CD8-positive, alpha-beta memory T cell (primary cell): ENCODE measurements around the gene YIF1A. TPM values are rescaled to one million over a fixed set of nuclear protein-coding genes. Genes with fewer than 3 reads are reported as not detected.

Experiments used
- CTCF ChIA-PET: fragments of 350-600 bp; sonication (Branson Sonifier 250); formaldehyde crosslinking; loops from one replicate; lab custom pipeline; 2021; ENCODE audit warnings: antibody characterized with exemption; lab: Charles Lee
- POLR2A ChIA-PET: fragments of 350-600 bp; sonication (Branson Sonifier 250); formaldehyde crosslinking; loops from one replicate; lab custom pipeline; 2021; ENCODE audit warnings: antibody characterized with exemption; lab: Charles Lee
- DNase-seq, 5 donors: peaks; one replicate each; pipeline versions ENCODE4 v3.0.0 to v3.0.0-alpha.2; 2020 to 2022; ENCODE audit warnings: mixed read lengths in 1 of 5
- H3K27ac ChIP-seq: one replicate; pipeline ENCODE4 v1.7.0; 2013; ENCODE audit warnings: low read depth, mild to moderate bottlenecking, low read length, moderate library complexity
- H3K27me3 ChIP-seq: 2 replicates; pipeline ENCODE4 v1.7.0; 2013; ENCODE audit warnings: low read length, mild to moderate bottlenecking; ENCODE audit not compliant: insufficient read depth, poor library complexity, severe bottlenecking
- H3K36me3 ChIP-seq: 2 replicates; pipeline ENCODE4 v1.7.0; 2013; ENCODE audit warnings: mild to moderate bottlenecking, low read length, moderate library complexity; ENCODE audit not compliant: insufficient read depth
- H3K4me1 ChIP-seq: 2 replicates; pipeline ENCODE4 v1.7.0; 2013; ENCODE audit warnings: mild to moderate bottlenecking, low read length, moderate library complexity; ENCODE audit not compliant: insufficient read depth
- H3K4me3 ChIP-seq: 2 replicates; pipeline ENCODE4 v1.7.0; 2013; ENCODE audit warnings: mild to moderate bottlenecking, low read length
- H3K9me3 ChIP-seq: 2 replicates; pipeline ENCODE4 v1.7.0; 2013; ENCODE audit warnings: mild to moderate bottlenecking, low read length
- H3K27ac Mint-ChIP-seq, 8 donors: one replicate each; pipeline ENCODE4 v1.8.0; 2020 to 2021; ENCODE audit warnings: mixed read lengths in 8 of 8, mild to moderate bottlenecking in 6 of 8, inconsistent platforms in 3 of 8, moderate library complexity in 3 of 8
- H3K27me3 Mint-ChIP-seq, 2 donors: one replicate each; pipeline ENCODE4 v1.8.0; 2020 to 2021; ENCODE audit warnings: mixed read lengths in 2 of 2, mild to moderate bottlenecking in 1 of 2, moderate library complexity in 1 of 2
- H3K36me3 Mint-ChIP-seq, 3 donors: one replicate each; pipeline ENCODE4 v1.8.0; 2020 to 2021; ENCODE audit warnings: mixed read lengths in 3 of 3, inconsistent platforms in 1 of 3, mild to moderate bottlenecking in 1 of 3
- H3K4me1 Mint-ChIP-seq, 3 donors: one replicate each; pipeline ENCODE4 v1.8.0; 2020 to 2021; ENCODE audit warnings: mixed read lengths in 3 of 3, inconsistent platforms in 1 of 3, mild to moderate bottlenecking in 1 of 3
- H3K4me3 Mint-ChIP-seq, 7 donors: one replicate each; pipeline ENCODE4 v1.8.0; 2020 to 2021; ENCODE audit warnings: mixed read lengths in 7 of 7, mild to moderate bottlenecking in 6 of 7, moderate library complexity in 4 of 7, inconsistent platforms in 2 of 7
- H3K9me3 Mint-ChIP-seq, 5 donors: one replicate each; pipeline ENCODE4 v1.8.0; 2020 to 2022; ENCODE audit warnings: mixed read lengths in 5 of 5, mild to moderate bottlenecking in 3 of 5, moderate library complexity in 2 of 5, inconsistent platforms in 1 of 5
- polyA plus RNA-seq: library from polyadenylated mRNA; unstranded; fragments of 300-500 nt; fragmentation: Illumina TruSeq; gene quantifications from one replicate; pipeline ENCODE4 v1.2.3, GENCODE V29; 2021
- total RNA-seq, 2 experiments: library from RNA; stranded (reverse); gene quantifications; one replicate each; pipeline ENCODE4 v1.2.3, GENCODE V29; 2021

Gene YIF1A
- total and polyA plus RNA-seq, 3 experiments from 2014 or later, result 61.7 to 97.3 (median 96.5) TPM

- H3K4me3 Mint-ChIP-seq, result peak overlapping the region; percentile 90 to 97 (median 95)
- Histone ChIP-seq H3K27me3 (no peaks in the 10 kb centered on the region), H3K9me3 (no peaks in the 10 kb centered on the region), H3K4me3 (peak overlapping the region; percentile 73), H3K27ac (peak overlapping the region; percentile 71), H3K36me3 (peaks cover 29% of the 10 kb centered on the region), H3K4me1 (peaks cover 43% of the 10 kb centered on the region)
- POLR2A ChIA-PET, result interaction anchor here (2.2 kb wide), 1 partner anchor 20 kb away, joined by 9 read pairs; the partner anchor contains the start of gene YIF1A
- peaks cover 0 to 7% of the 10 kb centered on the region in 2 donors for H3K27me3 Mint-ChIP-seq
- CTCF ChIA-PET, result interaction anchor here (1.4 to 2.3 kb wide), 2 partner anchors 14 to 224 kb away, joined by 3 to 8 read pairs; no protein-coding TSS in a partner anchor
- no peak for DNase-seq
- H3K36me3 Mint-ChIP-seq, result peaks cover 9 to 57% (median 12%) of the 10 kb centered on the region in 3 donors
- H3K4me1 Mint-ChIP-seq, result peaks cover 57 to 62% (median 61%) of the 10 kb centered on the region in 3 donors
- H3K9me3 Mint-ChIP-seq, result no peaks in the 10 kb centered on the region
- H3K27ac Mint-ChIP-seq, result peak overlapping the region; percentile 87 to 99 (median 97)
These were observed 19.7 kb downstream of the YIF1A start for GRCh38 chr11:66268952-66269905.

- Histone ChIP-seq H3K27ac (peak within 1 kb of the TSS; percentile 71), H3K4me3 (peak within 1 kb of the TSS; percentile 73), H3K27me3 (no peaks in the 10 kb centered on the region), H3K4me1 (peaks cover 40% of the 10 kb centered on the region), H3K9me3 (no peaks in the 10 kb centered on the region), H3K36me3 (peaks cover 24% of the 10 kb centered on the region)
- Mint-ChIP-seq H3K4me3 (peak within 1 kb of the TSS; percentile 90 to 97 (median 95)), H3K27ac (peak within 1 kb of the TSS; percentile 94 to 99 (median 98)), H3K4me1 (peaks cover 50 to 56% (median 54%) of the 10 kb centered on the region in 3 donors), H3K9me3 (no peaks in the 10 kb centered on the region), H3K36me3 (peaks cover 7 to 57% (median 7%) of the 10 kb centered on the region in 3 donors), H3K27me3 (peaks cover 0 to 7% of the 10 kb centered on the region in 2 donors)
- ChIA-PET POLR2A (interaction anchor here (0.8 to 2.2 kb wide), 7 partner anchors 11 to 407 kb away, joined by 3 to 9 read pairs (median 3); partner anchors contain the start of genes CCDC85B and YIF1A), CTCF (interaction anchor here (1.2 to 3.3 kb wide), 5 partner anchors 14 to 223 kb away, joined by 3 to 16 read pairs (median 6); no protein-coding TSS in a partner anchor)
- peak; percentile 99 to 100 (median 100) for DNase-seq
These were observed 20.5 kb downstream of the YIF1A start, which contains the start of gene RAB1B for GRCh38 chr11:66268244-66268951. TSS of gene RAB1B (plus strand) at chr11:66268639. CDS start at chr11:66268680, 41 bp downstream.

- Histone ChIP-seq H3K9me3 (no peaks in the 10 kb centered on the region), H3K27ac (peak overlapping the region; percentile 71), H3K36me3 (peaks cover 16% of the 10 kb centered on the region), H3K27me3 (no peaks in the 10 kb centered on the region), H3K4me1 (peaks cover 32% of the 10 kb centered on the region), H3K4me3 (peak overlapping the region; percentile 73)
- Mint-ChIP-seq H3K9me3 (no peaks in the 10 kb centered on the region), H3K4me3 (peak overlapping the region; percentile 90 to 97 (median 95)), H3K36me3 (peaks cover 3 to 56% (median 5%) of the 10 kb centered on the region in 3 donors), H3K4me1 (peaks cover 42 to 48% (median 46%) of the 10 kb centered on the region in 3 donors), H3K27ac (peak overlapping the region; percentile 94 to 99 (median 98)), H3K27me3 (peaks cover 0 to 7% of the 10 kb centered on the region in 2 donors)
- ChIA-PET POLR2A (interaction anchor here (0.8 to 2.2 kb wide), 7 partner anchors 12 to 406 kb away, joined by 3 to 9 read pairs (median 3); partner anchors contain the start of genes CCDC85B and YIF1A), CTCF (interaction anchor here (1.2 to 3.3 kb wide), 5 partner anchors 15 to 222 kb away, joined by 3 to 16 read pairs (median 6); no protein-coding TSS in a partner anchor)
- peak; percentile 79 to 90 (median 82) for DNase-seq
These were observed 21.3 kb downstream of the YIF1A start for GRCh38 chr11:66267379-66268243.

GRCh38 chr11:66267039-66267378 is 21.9 kb downstream of the YIF1A start:
- ChIA-PET POLR2A (interaction anchor here (1.4 to 2.2 kb wide), 3 partner anchors 22 to 46 kb away, joined by 7 to 9 read pairs (median 8); partner anchors contain the start of gene YIF1A), CTCF (interaction anchor here (1.7 to 3.3 kb wide), 3 partner anchors 16 to 45 kb away, joined by 6 to 16 read pairs (median 8); no protein-coding TSS in a partner anchor)
- H3K27me3 Mint-ChIP-seq, result peaks cover 0 to 7% of the 10 kb centered on the region in 2 donors
- H3K9me3 Mint-ChIP-seq, result no peaks in the 10 kb centered on the region
- peaks cover 26% of the 10 kb centered on the region for H3K4me1 ChIP-seq
- H3K4me3 Mint-ChIP-seq, result peak overlapping the region; percentile 52 to 97 (median 94)
- peaks cover 0 to 56% (median 3%) of the 10 kb centered on the region in 3 donors for H3K36me3 Mint-ChIP-seq
- H3K4me3 ChIP-seq, result peak overlapping the region; percentile 73
- H3K27ac Mint-ChIP-seq, result peak overlapping the region; percentile 56 to 96 (median 83)
- peaks cover 36 to 42% (median 40%) of the 10 kb centered on the region in 3 donors for H3K4me1 Mint-ChIP-seq
- no peaks in the 10 kb centered on the region for H3K9me3 ChIP-seq
- DNase-seq, result no peak
- H3K27me3 ChIP-seq, result no peaks in the 10 kb centered on the region
- no peak overlapping the region for H3K27ac ChIP-seq
- peaks cover 11% of the 10 kb centered on the region for H3K36me3 ChIP-seq

- H3K4me3 Mint-ChIP-seq, result peak overlapping the region; percentile 50 to 97 (median 94)
- Histone ChIP-seq H3K9me3 (no peaks in the 10 kb centered on the region), H3K36me3 (peaks cover 10% of the 10 kb centered on the region), H3K27ac (no peak overlapping the region), H3K4me1 (peaks cover 21% of the 10 kb centered on the region), H3K4me3 (no peak overlapping the region), H3K27me3 (no peaks in the 10 kb centered on the region)
- peaks cover 0 to 56% (median 3%) of the 10 kb centered on the region in 3 donors for H3K36me3 Mint-ChIP-seq
- H3K9me3 Mint-ChIP-seq, result no peaks in the 10 kb centered on the region
- H3K27me3 Mint-ChIP-seq, result peaks cover 0 to 7% of the 10 kb centered on the region in 2 donors
- peak overlapping the region in 6 of 8 donors; percentile 77 to 96 (median 90) for H3K27ac Mint-ChIP-seq
- ChIA-PET CTCF (interaction anchor here (1.2 to 3.3 kb wide), 2 partner anchors 44 to 45 kb away, joined by 3 to 16 read pairs; no protein-coding TSS in a partner anchor), POLR2A (interaction anchor here (1.0 to 1.4 kb wide), 2 partner anchors 11 to 22 kb away, joined by 3 to 8 read pairs; partner anchors contain the start of gene YIF1A)
- no peak for DNase-seq
- H3K4me1 Mint-ChIP-seq, result peaks cover 31 to 37% (median 35%) of the 10 kb centered on the region in 3 donors
These were observed 22.4 kb downstream of the YIF1A start for GRCh38 chr11:66266378-66267038.
